H9 (cell line): Measurements from ENCODE around the gene LEF1. TPM values are rescaled to one million over a fixed set of nuclear protein-coding genes. Genes with fewer than 3 reads are reported as not detected.

Experiments
- DNase-seq: peaks from one replicate; pipeline ENCODE4 v3.0.0-alpha.2; 2017
- H2AFZ ChIP-seq: one replicate; pipeline ENCODE4 v1.6.1; 2013; ENCODE audit warnings: mild to moderate bottlenecking, low read length, control low read depth, moderate library complexity
- H2AK5ac ChIP-seq: 2 replicates; pipeline ENCODE4 v1.6.1; 2013; ENCODE audit warnings: low read length, control low read depth, mixed read lengths; ENCODE audit not compliant: insufficient read length
- H2BK120ac ChIP-seq: one replicate; pipeline ENCODE4 v1.6.1; 2013; ENCODE audit warnings: low read depth, mild to moderate bottlenecking, low read length, control low read depth, inconsistent platforms; ENCODE audit not compliant: poor library complexity, severe bottlenecking
- H2BK12ac ChIP-seq: 2 replicates; pipeline ENCODE4 v1.6.1; 2013; ENCODE audit warnings: low read length, control low read depth, mixed read lengths, low read depth; ENCODE audit not compliant: insufficient read length
- H2BK15ac ChIP-seq: 2 replicates; pipeline ENCODE4 v1.6.1; 2013; ENCODE audit warnings: low read depth, low read length, control low read depth
- H2BK20ac ChIP-seq: one replicate; pipeline ENCODE4 v1.6.1; 2013; ENCODE audit warnings: low read depth, mild to moderate bottlenecking, low read length, control low read depth, inconsistent platforms; ENCODE audit not compliant: poor library complexity, severe bottlenecking
- H2BK5ac ChIP-seq: 2 replicates; pipeline ENCODE4 v1.6.1; 2013; ENCODE audit warnings: low read length, control low read depth, mixed read lengths; ENCODE audit not compliant: insufficient read length
- H3K14ac ChIP-seq: 2 replicates; pipeline ENCODE4 v1.6.1; 2013; ENCODE audit warnings: low read length, control low read depth; ENCODE audit not compliant: insufficient read depth
- H3K18ac ChIP-seq: 2 replicates; pipeline ENCODE4 v1.6.1; 2013; ENCODE audit warnings: low read depth, mild to moderate bottlenecking, mixed read lengths, low read length, control low read depth; ENCODE audit not compliant: insufficient read length
- H3K23ac ChIP-seq: 2 replicates; pipeline ENCODE4 v1.6.1; 2013; ENCODE audit warnings: low read length, control low read depth, mixed read lengths, low read depth; ENCODE audit not compliant: insufficient read length
- H3K23me2 ChIP-seq: 2 replicates; pipeline ENCODE4 v1.6.1; 2013; ENCODE audit warnings: low read depth, mild to moderate bottlenecking, mixed read lengths, low read length, control low read depth; ENCODE audit not compliant: insufficient read length, poor library complexity, severe bottlenecking
- H3K27ac ChIP-seq: 2 replicates; pipeline ENCODE4 v1.5.1; 2013; ENCODE audit warnings: low read length, control low read depth, mixed read lengths, low read depth; ENCODE audit not compliant: insufficient read length
- H3K27me3 ChIP-seq: 2 replicates; pipeline ENCODE4 v1.6.1; 2013; ENCODE audit warnings: low read length, control low read depth, inconsistent platforms; ENCODE audit not compliant: insufficient read depth
- H3K4ac ChIP-seq: 2 replicates; pipeline ENCODE4 v1.6.1; 2013; ENCODE audit warnings: low read depth, mild to moderate bottlenecking, control low read depth, inconsistent platforms, low read length, moderate library complexity
- H3K4me1 ChIP-seq: 2 replicates; pipeline ENCODE4 v1.6.1; 2013; ENCODE audit warnings: low read length, control low read depth, inconsistent platforms; ENCODE audit not compliant: insufficient read depth
- H3K4me2 ChIP-seq: 2 replicates; pipeline ENCODE4 v1.6.1; 2013; ENCODE audit warnings: low read length, control low read depth, mixed read lengths; ENCODE audit not compliant: insufficient read length, insufficient read depth
- H3K56ac ChIP-seq: 2 replicates; pipeline ENCODE4 v1.6.1; 2013; ENCODE audit warnings: low read depth, mild to moderate bottlenecking, mixed read lengths, low read length, control low read depth; ENCODE audit not compliant: insufficient read length
- H3K79me1 ChIP-seq: 2 replicates; pipeline ENCODE4 v1.6.1; 2013; ENCODE audit warnings: low read depth, mild to moderate bottlenecking, moderate library complexity, low read length, control low read depth, inconsistent platforms; ENCODE audit not compliant: insufficient read depth, poor library complexity, severe bottlenecking
- H3K79me2 ChIP-seq: 2 replicates; pipeline ENCODE4 v1.6.1; 2013; ENCODE audit warnings: low read length, control low read depth, inconsistent platforms; ENCODE audit not compliant: insufficient read depth
- H3K9ac ChIP-seq: 2 replicates; pipeline ENCODE4 v1.6.1; 2013; ENCODE audit warnings: low read length, control low read depth, mixed read lengths; ENCODE audit not compliant: insufficient read length; ENCODE audit errors: extremely low read depth
- H3K9me3 ChIP-seq: one replicate; pipeline ENCODE4 v1.6.1; 2013; ENCODE audit warnings: low read depth, low read length, inconsistent platforms; ENCODE audit not compliant: control insufficient read depth
- H3T11ph ChIP-seq: one replicate; pipeline ENCODE4 v1.6.1; 2013; ENCODE audit warnings: mild to moderate bottlenecking, low read length, control low read depth, inconsistent platforms
- H4K20me1 ChIP-seq: one replicate; pipeline ENCODE4 v1.6.1; 2013; ENCODE audit not compliant: control insufficient read depth, insufficient read length, insufficient read depth
- H4K5ac ChIP-seq: 2 replicates; pipeline ENCODE4 v1.6.1; 2013; ENCODE audit warnings: low read depth, mild to moderate bottlenecking, mixed read lengths, low read length, control low read depth; ENCODE audit not compliant: insufficient read length
- H4K8ac ChIP-seq: replicated peaks from 2 replicates; pipeline ENCODE4 v1.6.1; 2013; ENCODE audit warnings: low read length, control low read depth, mixed read lengths, low read depth; ENCODE audit not compliant: insufficient read length
- H4K91ac ChIP-seq: 2 replicates; pipeline ENCODE4 v1.6.1; 2013; ENCODE audit warnings: low read depth, mild to moderate bottlenecking, moderate library complexity, mixed read lengths, low read length, control low read depth; ENCODE audit not compliant: insufficient read length
- H3K27ac Mint-ChIP-seq, 3 experiments: 2 replicates in 2 of 3; 3 replicates in 1 of 3; pipeline ENCODE4 v1.8.0; 2020 to 2021; ENCODE audit warnings: mixed read lengths in 3 of 3, mild to moderate bottlenecking in 1 of 3, moderate library complexity in 1 of 3
- H3K27me3 Mint-ChIP-seq: 2 replicates; pipeline ENCODE4 v1.8.0; 2021; ENCODE audit warnings: low read depth, mild to moderate bottlenecking, moderate library complexity, mixed read lengths
- H3K36me3 Mint-ChIP-seq, 3 experiments: 2 replicates in 2 of 3; 3 replicates in 1 of 3; pipeline ENCODE4 v1.8.0; 2020 to 2021; ENCODE audit warnings: low read depth in 3 of 3, mixed read lengths in 3 of 3; ENCODE audit not compliant: insufficient read depth in 1 of 3
- H3K4me1 Mint-ChIP-seq, 2 experiments: 2 replicates each; pipeline ENCODE4 v1.8.0; 2020; ENCODE audit warnings: mixed read lengths in 2 of 2
- H3K4me3 Mint-ChIP-seq, 2 experiments: 2 replicates in 1 of 2; 3 replicates in 1 of 2; pipeline ENCODE4 v1.8.0; 2020 to 2021; ENCODE audit warnings: mild to moderate bottlenecking in 2 of 2, mixed read lengths in 2 of 2, moderate library complexity in 1 of 2
- H3K9me3 Mint-ChIP-seq, 2 experiments: 2 replicates in 1 of 2; 3 replicates in 1 of 2; pipeline ENCODE4 v1.8.0; 2020; ENCODE audit warnings: mild to moderate bottlenecking in 2 of 2, mixed read lengths in 2 of 2, moderate library complexity in 1 of 2
- WGBS: extraction: QIAGEN DNeasy Blood & Tissue Kit; methylation state at CpG from one replicate; pipeline ENCODE4 v1.1.7; 2013; ENCODE audit warnings: missing lambda C conversion rate, low lambda C conversion rate, mixed read lengths; ENCODE audit not compliant: insufficient read length; ENCODE audit errors: extremely low coverage; 5-methylcytosine and 5-hydroxymethylcytosine counted together
- total RNA-seq: library from RNA; stranded (reverse); gene quantifications from 2 replicates; pipeline ENCODE4 v1.2.1, GENCODE V29; 2021
- TF ChIP-seq, protein P1 (sequence below): fragments of 200-600 bp; sonication (generic); conservative IDR thresholded peaks from 3 replicates; pipeline ENCODE4 v1.8.0; 2021; ENCODE audit warnings: antibody characterized with exemption, mild to moderate bottlenecking

LEF1 gene
- total RNA-seq, 1 experiment from 2014 or later: 2.5 TPM

DNA sequence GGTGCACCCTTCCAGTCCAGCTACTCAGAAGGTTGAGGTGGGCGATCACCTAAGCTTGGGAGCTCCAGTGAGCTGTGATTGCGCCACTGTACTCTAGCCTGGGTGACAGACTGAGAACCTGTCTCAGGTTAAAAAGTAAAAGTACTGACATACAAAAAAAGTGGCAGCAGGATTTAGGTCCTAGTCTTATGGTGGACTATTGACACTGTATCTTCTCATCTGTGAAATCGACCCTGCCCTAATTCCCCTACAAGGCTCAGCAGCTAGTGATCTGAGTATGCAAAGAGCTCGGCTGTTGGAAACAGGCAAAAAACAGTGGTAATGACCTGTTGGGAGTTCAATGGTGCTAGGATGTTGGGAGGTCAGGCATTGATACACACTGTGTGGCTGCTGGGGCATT lies 57.0 kb downstream of the LEF1 start:
- Histone ChIP-seq H3K4me2 (no peak overlapping the region), H3K9me3 (no peaks in the 10 kb centered on the region), H3K23me2 (no peaks in the 10 kb centered on the region), H3K79me1 (no peaks in the 10 kb centered on the region), H3K27ac (no peak overlapping the region), H2AK5ac (no peak overlapping the region), H4K20me1 (no peaks in the 10 kb centered on the region), H3K56ac (no peak overlapping the region), H3K18ac (no peak overlapping the region), H4K91ac (no peak overlapping the region), H3K23ac (no peak overlapping the region), H3K4me1 (peaks cover 5% of the 10 kb centered on the region; the same call in 1 of the 2 replicates), H4K8ac (no peak overlapping the region), H3K79me2 (no peaks in the 10 kb centered on the region), H3K9ac (no peak overlapping the region), H2BK12ac (no peak overlapping the region), H2BK5ac (no peak overlapping the region), H4K5ac (no peak overlapping the region), H2BK20ac (no peak overlapping the region), H2AFZ (no peak overlapping the region), H2BK15ac (no peak overlapping the region), H3K4ac (no peak overlapping the region), H2BK120ac (no peak overlapping the region), H3T11ph (no peak overlapping the region), H3K27me3 (no peaks in the 10 kb centered on the region), H3K14ac (no peak overlapping the region)
- H3K4me1 Mint-ChIP-seq: peaks cover 40 to 59% of the 10 kb centered on the region in 2 experiments
- no CpG with 5 or more reads among the region's 4 CpGs for WGBS
- no peak for DNase-seq
- H3K36me3 Mint-ChIP-seq: no peaks in the 10 kb centered on the region
- H3K27ac Mint-ChIP-seq: no peak overlapping the region
- TF ChIP-seq, protein P1, sequence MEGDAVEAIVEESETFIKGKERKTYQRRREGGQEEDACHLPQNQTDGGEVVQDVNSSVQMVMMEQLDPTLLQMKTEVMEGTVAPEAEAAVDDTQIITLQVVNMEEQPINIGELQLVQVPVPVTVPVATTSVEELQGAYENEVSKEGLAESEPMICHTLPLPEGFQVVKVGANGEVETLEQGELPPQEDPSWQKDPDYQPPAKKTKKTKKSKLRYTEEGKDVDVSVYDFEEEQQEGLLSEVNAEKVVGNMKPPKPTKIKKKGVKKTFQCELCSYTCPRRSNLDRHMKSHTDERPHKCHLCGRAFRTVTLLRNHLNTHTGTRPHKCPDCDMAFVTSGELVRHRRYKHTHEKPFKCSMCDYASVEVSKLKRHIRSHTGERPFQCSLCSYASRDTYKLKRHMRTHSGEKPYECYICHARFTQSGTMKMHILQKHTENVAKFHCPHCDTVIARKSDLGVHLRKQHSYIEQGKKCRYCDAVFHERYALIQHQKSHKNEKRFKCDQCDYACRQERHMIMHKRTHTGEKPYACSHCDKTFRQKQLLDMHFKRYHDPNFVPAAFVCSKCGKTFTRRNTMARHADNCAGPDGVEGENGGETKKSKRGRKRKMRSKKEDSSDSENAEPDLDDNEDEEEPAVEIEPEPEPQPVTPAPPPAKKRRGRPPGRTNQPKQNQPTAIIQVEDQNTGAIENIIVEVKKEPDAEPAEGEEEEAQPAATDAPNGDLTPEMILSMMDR: no peak
- H3K4me3 Mint-ChIP-seq: no peak overlapping the region
- no peaks in the 10 kb centered on the region for H3K9me3 Mint-ChIP-seq
- peaks cover 15% of the 10 kb centered on the region for H3K27me3 Mint-ChIP-seq
